IMR-90 (cell line): ENCODE measurements around the gene GBE1.

Experiments used
- CEBPB ChIP-seq: IDR thresholded peaks from 2 replicates; pipeline ENCODE4 v1.6.1; 2012; ENCODE audit warnings: low read depth, low read length, improper control_type of control experiment
- CTCF ChIP-seq: conservative IDR thresholded peaks from 2 replicates; pipeline ENCODE4 v1.5.1; 2012; ENCODE audit warnings: mild to moderate bottlenecking, low read depth, low read length, improper control_type of control experiment
- ELK1 ChIP-seq: fragments of 150-350 bp; IDR thresholded peaks from 2 replicates; pipeline ENCODE4 v1.6.1; 2016; ENCODE audit warnings: low read depth, mild to moderate bottlenecking, low read length, moderate library complexity, borderline replicate concordance
- FOS ChIP-seq: fragments of 150-350 bp; IDR thresholded peaks from 2 replicates; pipeline ENCODE4 v1.6.1; 2016; ENCODE audit warnings: low read depth, low read length
- MAFK ChIP-seq: IDR thresholded peaks from 2 replicates; pipeline ENCODE4 v1.6.1; 2012; ENCODE audit warnings: low read depth, low read length, improper control_type of control experiment
- MAZ ChIP-seq: IDR thresholded peaks from 2 replicates; pipeline ENCODE4 v1.6.1; 2012; ENCODE audit warnings: low read depth, mild to moderate bottlenecking, low read length, improper control_type of control experiment, moderate library complexity, borderline replicate concordance
- MXI1 ChIP-seq: IDR thresholded peaks from 2 replicates; pipeline ENCODE4 v1.6.1; 2012; ENCODE audit warnings: low read depth, mild to moderate bottlenecking, low read length, moderate library complexity, borderline replicate concordance
- NFE2L2 ChIP-seq: fragments of 150-350 bp; IDR thresholded peaks from 2 replicates; pipeline ENCODE4 v1.6.1; 2016; ENCODE audit warnings: low read depth, mild to moderate bottlenecking, low read length
- POLR2A ChIP-seq: IDR thresholded peaks from 2 replicates; pipeline ENCODE4 v1.6.1; 2012; ENCODE audit warnings: mild to moderate bottlenecking, low read depth, low read length
- RAD21 ChIP-seq: IDR thresholded peaks from 2 replicates; pipeline ENCODE4 v1.6.1; 2012; ENCODE audit warnings: low read length, improper control_type of control experiment
- RCOR1 ChIP-seq: IDR thresholded peaks from 2 replicates; pipeline ENCODE4 v1.6.1; 2012; ENCODE audit warnings: mild to moderate bottlenecking, low read length, improper control_type of control experiment; ENCODE audit not compliant: insufficient replicate concordance
- RFX5 ChIP-seq: IDR thresholded peaks from 2 replicates; pipeline ENCODE4 v1.8.0; 2012; ENCODE audit warnings: low read depth, mild to moderate bottlenecking, low read length, moderate library complexity
- SMC3 ChIP-seq: fragments of 150-350 bp; IDR thresholded peaks from 2 replicates; pipeline ENCODE4 v1.6.1; 2016; ENCODE audit warnings: low read depth, mild to moderate bottlenecking, antibody characterized with exemption, low read length, moderate library complexity
- USF2 ChIP-seq: fragments of 150-350 bp; IDR thresholded peaks from 2 replicates; pipeline ENCODE4 v1.6.1; 2017; ENCODE audit warnings: mild to moderate bottlenecking, antibody characterized with exemption, low read length, low read depth

- TF ChIP-seq CTCF (no peak), POLR2A (no peak), RFX5 (no peak), RCOR1 (no peak), USF2 (no peak), ELK1 (no peak), CEBPB (no peak), MAZ (no peak), MXI1 (no peak), RAD21 (no peak), SMC3 (no peak), MAFK (no peak), NFE2L2 (no peak), FOS (no peak)
Observed at GRCh38 chr3:81765400-81765799, 4.0 kb upstream of the GBE1 start.
